ENCODE data around the gene MGA.
A peak's percentile ranks its signal among the peaks of the same experiment; 100 is the strongest.

MGA gene

GRCh38 chr15:41656188-41656587, 4.0 kb upstream of the MGA start:
- TF ChIP-seq CTCF (IDR thresholded peaks at IDR 0.05; ENCODE audit: borderline replicate concordance, insufficient read depth, low read depth, low read length): no peak
- H3K4me3 ChIP-seq (ENCODE audit: low read depth, low read length): no peak overlapping the region

GRCh38 chr15:41658689-41659088, 1.5 kb upstream of the MGA start:
- H3K4me3 ChIP-seq (ENCODE audit: low read depth, low read length): no peak overlapping the region
- no peak for TF ChIP-seq CTCF (IDR thresholded peaks at IDR 0.05; ENCODE audit: borderline replicate concordance, insufficient read depth, low read depth, low read length)

GRCh38 chr15:41659190-41659589, 1.0 kb upstream of the MGA start:
- TF ChIP-seq CTCF (IDR thresholded peaks at IDR 0.05; ENCODE audit: borderline replicate concordance, insufficient read depth, low read depth, low read length): no peak
- H3K4me3 ChIP-seq (ENCODE audit: low read depth, low read length): no peak overlapping the region

GRCh38 chr15:41659855-41660234, 360 bp upstream of the MGA start:
- no peak for TF ChIP-seq CTCF (IDR thresholded peaks at IDR 0.05; ENCODE audit: borderline replicate concordance, insufficient read depth, low read depth, low read length)
- H3K4me3 ChIP-seq (ENCODE audit: low read depth, low read length): peak overlapping the region; percentile 59

- peak overlapping the region; percentile 59 for H3K4me3 ChIP-seq (ENCODE audit: low read depth, low read length)
- no peak for TF ChIP-seq CTCF (IDR thresholded peaks at IDR 0.05; ENCODE audit: borderline replicate concordance, insufficient read depth, low read depth, low read length)
Measured at GRCh38 chr15:41661078-41661517, 893 bp downstream of the MGA start.

GRCh38 chr15:41661518-41662225, 1.5 kb downstream of the MGA start:
- H3K4me3 ChIP-seq (ENCODE audit: low read depth, low read length): peak overlapping the region; percentile 59
- no peak for TF ChIP-seq CTCF (IDR thresholded peaks at IDR 0.05; ENCODE audit: borderline replicate concordance, insufficient read depth, low read depth, low read length)

GRCh38 chr15:41666353-41666920, 6.2 kb downstream of the MGA start:
- no peak for TF ChIP-seq CTCF (IDR thresholded peaks at IDR 0.05; ENCODE audit: borderline replicate concordance, insufficient read depth, low read depth, low read length)
- H3K4me3 ChIP-seq (ENCODE audit: low read depth, low read length): no peak overlapping the region

Measured in GM12875 (cell line).